SHP77 treated with DMSO at 0.1 percent for 48 hours (cell line): ENCODE measurements around the gene FOXP1.

Experiments used
- DNase-seq: peaks from one replicate; lab custom pipeline; 2025; lab: John Stamatoyannopoulos, UW

Gene FOXP1

GRCh38 chr3:71307991-71308697 lies 275.4 kb downstream of the FOXP1 start:
- no peak for DNase-seq

- no peak for DNase-seq
Measured at GRCh38 chr3:71305231-71306206, 278.0 kb downstream of the FOXP1 start.

- DNase-seq = peak; percentile 9
Measured at GRCh38 chr3:71304684-71305083, 278.8 kb downstream of the FOXP1 start.

GRCh38 chr3:71304247-71304646 lies 279.3 kb downstream of the FOXP1 start:
- no peak for DNase-seq

- DNase-seq = no peak
Measured at GRCh38 chr3:71303627-71304200, 279.8 kb downstream of the FOXP1 start.

- DNase-seq = no peak
Measured at GRCh38 chr3:71302604-71303003, 280.9 kb downstream of the FOXP1 start.

- DNase-seq = no peak
Measured at GRCh38 chr3:71300951-71301393, 282.6 kb downstream of the FOXP1 start.

- DNase-seq = no peak
Measured at GRCh38 chr3:71299160-71299559, 284.4 kb downstream of the FOXP1 start.

- DNase-seq = no peak
Measured at GRCh38 chr3:71294919-71295318, 288.6 kb downstream of the FOXP1 start.

GRCh38 chr3:71290301-71290700 lies 293.2 kb downstream of the FOXP1 start:
- DNase-seq = no peak

GRCh38 chr3:71288269-71288930 lies 295.1 kb downstream of the FOXP1 start:
- DNase-seq = no peak

- DNase-seq = no peak
Measured at GRCh38 chr3:71285086-71285485, 298.4 kb downstream of the FOXP1 start.

GRCh38 chr3:71282976-71283375 lies 300.6 kb downstream of the FOXP1 start:
- DNase-seq = no peak

- no peak for DNase-seq
Measured at GRCh38 chr3:71281280-71281679, 302.2 kb downstream of the FOXP1 start.

GRCh38 chr3:71277341-71277740 lies 306.2 kb downstream of the FOXP1 start:
- DNase-seq = no peak

- no peak for DNase-seq
Measured at GRCh38 chr3:71276531-71276930, 307.0 kb downstream of the FOXP1 start.

GRCh38 chr3:71273453-71273852 lies 310.1 kb downstream of the FOXP1 start:
- no peak for DNase-seq

GRCh38 chr3:71271596-71271995 lies 311.9 kb downstream of the FOXP1 start:
- no peak for DNase-seq

- no peak for DNase-seq
Measured at GRCh38 chr3:71269906-71270305, 313.6 kb downstream of the FOXP1 start.

GRCh38 chr3:71268462-71268999 lies 315.0 kb downstream of the FOXP1 start:
- no peak for DNase-seq

GRCh38 chr3:71266875-71267274 lies 316.7 kb downstream of the FOXP1 start:
- no peak for DNase-seq

GRCh38 chr3:71265365-71265915 lies 318.1 kb downstream of the FOXP1 start:
- no peak for DNase-seq
